Activated CD4-positive, CD25-positive, alpha-beta regulatory T cell (primary cell): ENCODE data around the gene GALNT2.

Source experiments
- DNase-seq, 4 experiments: peaks; one replicate each; lab custom pipeline; 2025; lab: John Stamatoyannopoulos, UW

Gene GALNT2

GRCh38 chr1:230050973-230051735 is 15.9 kb upstream of the GALNT2 start:
- no peak for DNase-seq

DNA sequence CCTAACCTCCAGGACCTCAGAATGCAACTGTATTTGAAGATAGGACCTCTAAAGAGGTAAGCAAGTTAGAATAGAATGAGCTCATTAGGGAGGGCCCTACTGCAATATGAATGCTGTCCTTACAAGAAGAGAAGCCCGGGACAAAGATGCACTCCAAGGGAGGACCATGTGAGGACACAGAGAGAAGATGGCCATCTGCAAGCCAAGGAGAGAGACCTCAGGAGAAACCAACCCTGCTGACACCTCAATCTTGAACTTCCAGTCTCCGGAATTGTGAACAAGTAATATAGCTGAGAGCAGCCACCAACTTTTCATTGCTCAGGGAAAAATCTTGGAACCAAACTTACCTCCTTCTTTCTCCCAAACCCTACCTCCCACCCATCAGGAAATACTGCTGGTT is 15.0 kb upstream of the GALNT2 start:
- DNase-seq = no peak

GRCh38 chr1:230052665-230053064 is 14.4 kb upstream of the GALNT2 start:
- no peak for DNase-seq

DNA sequence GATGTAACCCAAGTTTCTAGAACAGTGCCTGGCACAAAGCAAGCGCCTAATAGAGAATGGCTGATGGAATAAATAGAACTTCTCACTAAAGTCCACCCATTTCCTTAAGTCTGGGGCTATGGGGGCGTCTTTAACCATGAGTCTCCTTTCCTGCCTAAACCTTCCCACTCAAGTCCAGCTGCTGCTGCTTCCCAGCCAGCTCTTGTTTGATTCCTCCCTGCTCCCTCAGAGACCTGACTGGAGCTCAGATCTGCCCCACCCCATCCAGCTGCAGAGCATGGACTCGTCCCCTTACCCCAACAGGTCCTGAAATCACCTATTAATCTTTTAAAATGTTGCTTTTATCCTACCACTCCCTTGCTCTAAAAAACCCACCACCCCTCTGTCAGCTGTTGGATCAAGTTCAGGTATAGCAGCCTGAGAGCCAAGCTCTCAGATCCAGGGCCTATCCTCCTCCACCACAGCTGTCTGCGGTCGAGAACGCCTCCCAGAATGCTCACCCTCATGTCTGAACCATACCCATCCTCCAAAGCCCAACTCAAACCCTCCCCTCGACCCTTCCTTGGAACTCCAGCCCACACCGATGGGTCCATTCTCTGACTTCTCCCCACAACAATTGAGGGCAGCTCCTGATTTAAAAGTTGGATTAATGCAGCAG is 12.8 kb upstream of the GALNT2 start:
- DNase-seq = no peak

DNA sequence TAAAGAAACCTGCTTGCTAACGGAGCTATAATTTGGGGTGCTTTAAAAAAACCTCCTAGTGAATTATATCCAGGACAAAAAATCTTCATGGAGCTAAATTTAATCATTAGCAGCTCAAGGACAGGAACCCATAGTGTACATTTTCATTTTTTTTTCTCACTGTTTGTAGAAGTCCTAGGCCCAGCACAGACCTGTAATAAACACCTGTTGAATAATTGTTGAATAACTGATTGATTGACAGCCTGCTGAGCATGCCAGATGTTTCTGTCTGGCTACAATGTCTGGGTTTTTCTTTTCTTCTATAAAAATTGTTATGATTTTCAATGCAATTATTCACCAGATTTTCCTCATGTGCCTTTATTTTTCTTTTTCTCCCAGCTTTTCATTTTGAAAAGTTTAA is 10.9 kb upstream of the GALNT2 start:
- no peak for DNase-seq

GRCh38 chr1:230057100-230057499 is 9.9 kb upstream of the GALNT2 start:
- no peak for DNase-seq

DNA sequence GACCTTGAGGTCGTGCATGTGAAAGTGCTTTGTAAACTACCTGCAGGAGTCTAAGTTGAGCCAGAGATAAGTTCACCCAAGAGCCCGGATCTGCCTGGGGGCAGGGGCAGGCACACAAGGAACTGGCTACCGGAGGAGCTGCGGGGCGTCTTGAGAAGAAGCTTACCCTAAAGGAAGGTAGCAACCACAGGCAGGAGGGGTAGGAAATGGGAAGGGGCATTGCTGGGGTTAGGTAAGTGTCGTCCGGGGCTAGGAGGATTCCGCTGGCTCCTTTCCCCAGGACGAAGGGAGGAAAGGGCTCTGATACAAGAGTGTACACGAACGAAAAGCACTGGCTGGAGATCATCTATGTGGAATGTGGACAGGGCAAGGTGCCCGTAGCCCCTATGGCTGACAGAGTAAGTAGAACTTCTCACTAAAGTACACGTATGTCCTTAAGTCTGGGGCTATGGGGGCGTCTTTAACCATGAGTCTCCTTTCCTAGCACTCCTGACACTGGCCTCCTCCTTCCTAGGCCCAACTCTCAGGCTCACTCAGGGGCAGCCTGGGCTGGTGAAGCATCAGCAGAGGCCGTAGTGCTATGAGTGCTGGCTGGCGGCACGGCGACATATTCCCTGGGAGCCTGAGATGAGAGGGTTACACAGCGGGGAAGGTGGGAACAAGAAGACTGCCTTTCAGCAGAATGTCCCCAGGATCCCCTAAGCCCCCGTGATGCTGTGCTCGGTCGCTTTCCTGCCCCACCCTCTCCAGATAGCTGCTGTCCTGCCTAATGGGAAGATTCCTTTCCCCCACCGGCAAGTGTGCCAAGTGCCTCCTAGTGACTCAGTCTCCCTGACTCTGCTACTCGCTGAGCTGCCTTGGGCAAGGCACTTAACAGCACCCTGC is 9.1 kb upstream of the GALNT2 start:
- no peak for DNase-seq

DNA sequence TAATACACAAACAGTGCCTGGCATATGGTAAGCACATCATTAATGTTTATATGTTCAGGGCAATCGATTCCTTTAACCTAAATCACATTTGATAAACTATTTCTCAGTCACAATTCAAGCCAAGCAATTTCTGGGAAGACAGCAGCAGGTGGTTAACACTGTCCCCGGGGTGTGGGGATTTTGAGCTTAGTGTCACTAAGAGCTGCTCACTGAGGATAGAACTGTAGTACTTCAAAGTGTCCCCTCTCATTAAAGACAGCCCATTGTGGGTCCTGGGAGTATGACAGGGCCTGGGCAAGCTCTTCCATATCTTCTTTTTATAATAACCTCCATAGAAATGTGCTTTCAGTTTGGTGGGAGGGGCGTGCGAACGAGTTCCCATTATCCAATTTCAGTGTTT is 8.4 kb upstream of the GALNT2 start:
- DNase-seq = no peak

GRCh38 chr1:230061801-230062200 is 5.2 kb upstream of the GALNT2 start:
- DNase-seq = no peak

- no peak for DNase-seq
These were observed 4.5 kb upstream of the GALNT2 start for GRCh38 chr1:230062521-230062920.

DNA sequence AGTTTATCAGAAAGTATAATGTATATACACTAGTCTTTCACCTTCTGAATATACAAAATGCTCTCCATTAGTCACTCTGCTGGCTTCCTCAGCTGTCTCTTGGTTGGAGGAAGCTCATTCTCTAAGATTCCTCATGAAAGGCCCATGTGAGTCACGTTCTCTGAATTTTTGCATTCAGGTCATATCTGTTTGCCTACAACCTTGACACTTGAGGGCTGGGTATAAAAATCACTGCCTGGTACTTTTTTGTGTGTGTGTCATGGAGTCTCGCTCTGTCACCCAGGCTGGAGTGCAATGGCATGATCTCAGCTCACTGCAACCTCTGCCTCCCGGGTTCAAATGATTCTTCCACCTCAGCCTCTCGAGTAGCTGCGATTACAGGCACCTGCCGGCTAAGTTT is 2.8 kb upstream of the GALNT2 start:
- no peak for DNase-seq

DNA sequence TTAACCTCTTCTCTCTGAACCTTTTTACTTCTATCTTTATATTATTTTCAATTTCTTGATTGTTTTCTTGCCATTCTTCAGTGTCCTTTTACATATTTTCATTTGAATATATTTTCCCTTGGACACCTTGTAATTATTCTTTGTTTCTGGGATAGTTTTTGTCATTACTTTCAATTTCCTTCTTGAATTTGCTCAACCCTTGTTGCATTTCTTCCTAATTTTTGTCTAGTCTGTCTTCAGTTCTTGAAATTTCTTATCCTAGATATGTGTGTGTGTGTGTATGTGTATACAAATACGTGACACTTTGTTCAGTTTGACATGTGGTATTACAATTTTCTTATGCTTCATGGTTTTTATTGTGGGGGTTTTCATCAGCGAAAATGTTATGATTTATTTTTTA is 1.9 kb upstream of the GALNT2 start:
- DNase-seq = no peak

DNA sequence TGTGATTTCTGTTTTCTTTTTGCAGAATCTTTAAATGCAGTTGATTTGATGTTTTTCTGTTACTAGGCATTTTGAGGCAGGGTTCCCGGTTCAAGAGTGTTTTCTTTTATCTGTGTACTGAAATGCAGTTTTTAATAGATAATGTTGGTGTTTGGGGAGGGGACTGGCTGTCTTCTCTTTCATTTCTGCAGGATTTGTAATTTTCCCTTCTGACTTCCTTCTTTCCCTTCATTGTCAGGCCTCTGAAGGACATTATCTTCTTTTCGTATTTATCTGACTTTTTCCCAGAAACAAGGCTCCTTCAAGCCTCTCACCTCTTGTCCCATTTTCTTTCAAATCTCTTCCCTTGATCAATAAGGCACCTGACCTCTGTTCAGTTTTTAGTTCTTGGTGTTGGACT is 1.5 kb upstream of the GALNT2 start:
- DNase-seq = no peak

DNA sequence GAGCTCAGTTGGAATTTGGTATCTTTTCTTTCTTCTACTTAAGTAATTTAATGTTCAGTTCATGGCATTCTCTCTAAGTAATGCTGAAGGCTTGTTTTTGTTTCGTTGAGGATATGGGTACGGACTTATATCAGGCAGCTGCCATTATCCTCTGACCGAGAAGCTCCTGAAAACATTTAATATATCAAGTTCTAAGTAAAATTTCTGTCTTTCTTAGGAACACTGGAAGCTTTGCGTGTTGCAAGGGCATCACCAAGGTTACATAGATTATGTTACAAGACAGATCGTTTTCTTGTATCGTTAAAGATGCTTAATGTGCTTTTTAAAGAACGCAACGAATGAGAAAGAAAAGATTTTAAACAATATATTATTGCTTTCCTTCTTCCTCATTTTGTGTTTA is 1.0 kb upstream of the GALNT2 start:
- no peak for DNase-seq

GRCh38 chr1:230067419-230067870 is 407 bp downstream of the GALNT2 start:
- no peak for DNase-seq

DNA sequence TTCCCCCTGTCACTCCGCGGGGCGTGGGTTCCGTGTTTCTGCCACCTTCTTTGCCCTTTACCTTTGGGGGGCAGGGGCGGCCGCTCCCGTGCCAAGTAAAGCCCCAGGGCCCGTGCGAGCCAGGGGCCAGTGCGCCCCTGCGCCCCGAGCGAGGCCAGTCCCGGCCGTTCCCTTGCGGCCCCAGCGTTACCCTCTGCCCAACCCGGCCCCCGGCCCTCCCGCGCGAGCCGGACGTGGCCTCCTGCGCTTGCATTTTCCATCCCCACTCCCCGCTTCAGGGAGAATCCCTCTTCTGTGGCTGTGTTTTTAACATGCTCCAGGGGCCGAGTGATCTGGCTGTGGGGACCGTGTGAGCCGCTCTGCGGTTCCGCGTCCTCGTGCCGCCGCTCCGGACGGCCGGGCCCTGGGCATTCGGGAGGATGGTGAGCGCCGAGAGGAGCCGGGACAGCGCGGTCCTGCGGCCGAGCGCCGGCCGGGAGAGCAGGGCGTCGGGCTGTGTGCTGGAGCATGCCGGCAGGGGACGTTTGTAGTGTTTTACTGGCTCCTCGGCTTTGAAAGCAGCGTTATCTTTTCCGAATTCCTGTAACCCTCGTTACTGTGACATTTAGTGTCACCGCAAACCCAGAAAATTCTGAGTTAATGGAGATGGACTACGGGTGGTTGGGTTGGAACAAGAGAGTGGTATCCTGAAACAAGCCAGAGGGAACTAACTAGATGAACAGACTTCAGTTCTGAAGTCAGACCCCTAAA is 1.0 kb downstream of the GALNT2 start:
- no peak for DNase-seq

- no peak for DNase-seq
These were observed 1.5 kb downstream of the GALNT2 start for GRCh38 chr1:230068621-230068873.

DNA sequence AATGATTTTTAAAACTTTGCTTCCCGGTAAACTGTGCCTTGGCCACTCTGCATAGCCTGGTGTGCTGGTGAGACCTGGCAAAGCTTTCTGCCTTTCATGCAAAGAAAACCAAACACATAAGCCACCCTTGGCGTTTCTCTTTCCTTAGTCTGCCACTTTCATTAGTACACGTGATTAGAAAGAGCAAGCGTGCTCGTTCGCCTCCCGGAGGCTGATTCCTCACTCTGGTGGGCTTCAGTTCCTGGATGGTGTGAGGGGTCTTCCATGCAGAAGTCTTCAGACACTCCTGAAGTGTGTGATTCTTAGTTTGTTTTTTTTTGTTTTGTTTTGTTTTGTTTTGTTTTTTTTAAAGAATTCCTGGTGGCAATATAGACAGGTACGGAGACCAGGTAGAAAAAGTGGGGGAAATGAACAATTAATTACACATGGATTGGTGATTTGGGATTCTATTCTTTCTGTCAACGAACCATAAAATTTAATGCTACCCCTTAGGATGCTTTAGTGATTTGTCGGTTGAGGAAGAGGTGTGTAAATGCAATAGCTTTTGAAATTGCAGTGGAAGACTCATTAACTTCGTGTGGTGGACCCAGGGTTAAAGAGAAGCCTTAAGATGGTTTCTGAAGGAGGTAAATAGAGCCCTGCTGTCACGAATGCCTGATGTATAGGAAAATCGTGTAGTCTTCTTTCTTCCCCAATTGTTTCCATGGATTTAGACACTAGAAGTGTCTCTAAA is 2.1 kb downstream of the GALNT2 start:
- DNase-seq = no peak

GRCh38 chr1:230069796-230070195 is 2.8 kb downstream of the GALNT2 start:
- no peak for DNase-seq

DNA sequence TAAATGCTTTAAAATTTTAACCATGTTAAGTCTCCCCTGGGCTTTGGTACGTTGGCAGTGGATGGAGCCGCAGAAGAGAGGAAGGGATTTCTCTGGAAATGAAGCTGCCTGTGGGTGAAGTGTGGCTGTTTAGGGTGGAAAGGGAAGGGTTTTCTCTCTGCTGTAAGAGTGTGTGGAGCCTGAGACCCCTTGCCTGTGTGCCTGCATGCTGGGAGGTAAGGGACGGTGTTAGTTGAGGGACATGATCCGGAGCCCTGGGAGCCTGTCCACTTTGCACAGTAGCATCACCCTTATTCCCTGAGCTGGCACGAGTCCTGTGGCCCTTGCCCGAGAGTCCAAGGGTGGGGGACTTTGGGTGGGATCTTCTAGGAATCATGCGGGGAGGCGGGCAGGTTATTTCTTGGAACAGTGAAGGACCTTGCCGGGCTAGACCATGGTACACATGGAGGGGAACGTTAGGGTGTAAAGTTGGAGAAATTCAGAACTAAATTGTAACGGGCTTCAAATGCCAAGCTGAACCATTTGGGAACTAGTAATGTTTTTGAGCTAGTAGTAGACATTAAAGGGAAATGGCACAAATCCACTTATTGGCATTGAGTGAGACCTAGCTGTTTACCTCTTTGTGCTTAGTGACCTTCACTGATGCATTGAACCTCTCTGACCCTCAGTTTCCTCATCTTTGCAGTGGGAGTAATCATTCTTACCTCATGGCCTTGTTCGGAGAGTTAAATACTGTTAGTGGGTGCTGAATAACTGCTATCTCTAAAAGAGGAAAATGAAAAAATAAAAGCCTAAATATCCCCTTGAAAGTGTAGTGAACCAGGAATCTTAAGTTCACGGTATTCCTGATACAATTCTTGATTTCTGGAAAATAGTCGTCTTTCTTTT is 3.5 kb downstream of the GALNT2 start:
- no peak for DNase-seq

DNA sequence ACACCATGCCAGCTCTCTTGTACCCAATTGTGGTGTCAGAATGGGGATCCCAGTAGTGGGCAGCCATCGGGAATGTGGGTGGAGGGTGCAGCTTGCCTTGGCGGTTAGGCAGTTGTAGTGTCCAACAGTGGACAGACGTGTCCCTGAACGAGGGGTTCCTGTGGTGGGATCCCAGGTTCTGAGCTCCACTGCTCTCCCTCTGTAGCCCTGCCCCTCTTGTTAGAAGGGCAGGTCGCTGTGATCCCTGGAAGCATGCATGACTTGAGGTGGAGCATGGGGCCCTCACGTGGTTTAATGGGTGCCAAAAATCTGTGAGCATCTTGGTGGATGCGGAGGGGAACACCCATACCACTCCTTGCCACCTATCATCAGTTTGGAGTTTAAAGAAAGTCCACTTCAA is 4.3 kb downstream of the GALNT2 start:
- DNase-seq = no peak
